NCI-H128 (cell line): ENCODE measurements around the gene MTMR1.

Experiments used
- DNase-seq: peaks from one replicate; lab custom pipeline; 2025; ENCODE audit not compliant: unreplicated experiment; lab: John Stamatoyannopoulos, UW

MTMR1 gene

GRCh38 chrX:150696331-150696730, 3.1 kb downstream of the MTMR1 start:
- no peak for DNase-seq

- no peak for DNase-seq
Measured at GRCh38 chrX:150696866-150697265, 3.7 kb downstream of the MTMR1 start.

DNA sequence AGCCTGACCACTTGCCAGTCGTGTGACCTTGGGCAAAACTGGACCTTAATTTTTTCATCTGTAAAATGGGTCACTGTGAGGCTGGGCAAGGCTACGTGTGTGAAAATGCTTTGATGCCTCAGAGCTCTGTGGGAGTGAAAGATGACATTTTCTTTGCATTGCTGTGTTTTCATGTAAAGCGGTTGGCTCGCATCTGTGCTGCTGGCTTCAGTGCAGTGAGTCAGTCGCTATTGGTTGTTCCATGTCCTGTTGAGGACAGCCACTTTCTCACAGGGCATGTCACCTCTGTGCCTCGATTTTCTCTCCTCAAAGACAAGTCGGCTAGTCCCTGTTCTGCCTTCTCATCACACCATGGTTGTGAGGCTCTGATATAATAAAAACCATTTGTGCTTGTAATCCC, 4.4 kb downstream of the MTMR1 start:
- no peak for DNase-seq

DNA sequence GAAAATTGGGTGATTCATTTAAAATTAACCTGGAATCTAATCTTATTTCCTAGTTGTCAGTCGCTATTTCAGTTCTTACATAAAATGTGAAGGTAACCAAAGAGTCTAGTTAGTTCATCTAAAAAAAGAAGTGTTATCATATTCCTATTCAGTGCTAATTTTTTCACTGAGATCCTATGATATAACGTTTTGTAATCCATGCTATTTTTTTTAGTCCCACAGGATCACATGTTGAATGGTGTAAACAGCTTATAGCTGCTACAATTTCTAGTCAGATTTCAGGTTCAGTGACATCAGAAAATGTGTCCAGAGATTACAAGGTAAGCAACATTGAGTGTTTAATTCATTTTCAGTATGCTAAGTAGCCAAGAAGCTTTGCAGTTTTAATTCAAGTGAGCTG, 5.8 kb downstream of the MTMR1 start:
- DNase-seq: no peak

GRCh38 chrX:150700107-150700506, 6.9 kb downstream of the MTMR1 start:
- no peak for DNase-seq

DNA sequence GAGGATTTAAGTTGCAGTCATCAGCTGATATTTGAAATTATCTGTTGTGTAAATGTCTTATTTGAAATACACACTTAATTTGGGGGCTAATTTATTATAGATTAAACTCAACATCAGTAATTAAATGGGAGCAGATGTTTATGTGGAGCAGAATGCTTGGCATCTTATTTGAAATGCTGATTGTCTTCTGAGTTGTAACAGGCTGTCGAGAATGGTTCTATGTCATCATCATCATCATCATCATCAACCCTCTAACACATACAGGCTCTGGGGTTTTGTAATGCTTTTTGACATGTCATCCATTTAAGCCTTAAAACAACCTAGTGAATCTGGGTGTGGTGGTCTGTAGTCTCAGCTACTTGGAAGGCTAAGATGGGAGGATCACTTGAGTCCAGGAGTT, 8.2 kb downstream of the MTMR1 start:
- DNase-seq: no peak

- DNase-seq: no peak
Measured at GRCh38 chrX:150702966-150703694, 9.9 kb downstream of the MTMR1 start.

GRCh38 chrX:150703695-150703974, 10.4 kb downstream of the MTMR1 start:
- DNase-seq: no peak

DNA sequence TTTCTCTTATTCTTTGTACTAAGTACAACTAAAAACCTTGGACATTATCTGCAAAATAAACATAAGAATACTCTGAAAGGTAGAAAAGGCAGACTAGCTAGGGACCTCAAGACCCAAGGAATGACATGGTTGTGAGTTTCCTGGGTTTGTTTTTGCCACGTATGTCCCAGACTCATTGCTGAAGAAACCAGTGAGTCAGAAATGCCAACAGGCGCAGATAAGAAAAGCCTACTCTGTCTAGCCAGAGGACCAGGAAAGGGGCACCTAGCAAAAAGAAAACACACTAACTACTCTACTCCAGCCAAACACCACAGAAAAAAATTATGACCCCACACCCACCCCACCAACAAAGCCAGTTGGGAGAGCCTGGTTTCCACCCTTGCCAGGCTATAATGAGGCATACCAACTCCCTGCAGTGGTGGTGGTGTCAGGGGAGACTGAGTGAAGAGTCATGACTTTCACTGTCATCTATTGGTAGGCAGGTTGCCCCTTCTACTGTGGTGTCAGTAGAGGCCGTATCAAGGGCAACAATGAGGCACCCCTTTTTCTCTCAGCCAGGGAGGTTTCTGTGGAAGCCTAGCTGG, 10.9 kb downstream of the MTMR1 start:
- no peak for DNase-seq

- DNase-seq: no peak
Measured at GRCh38 chrX:150712619-150713018, 19.4 kb downstream of the MTMR1 start.

DNA sequence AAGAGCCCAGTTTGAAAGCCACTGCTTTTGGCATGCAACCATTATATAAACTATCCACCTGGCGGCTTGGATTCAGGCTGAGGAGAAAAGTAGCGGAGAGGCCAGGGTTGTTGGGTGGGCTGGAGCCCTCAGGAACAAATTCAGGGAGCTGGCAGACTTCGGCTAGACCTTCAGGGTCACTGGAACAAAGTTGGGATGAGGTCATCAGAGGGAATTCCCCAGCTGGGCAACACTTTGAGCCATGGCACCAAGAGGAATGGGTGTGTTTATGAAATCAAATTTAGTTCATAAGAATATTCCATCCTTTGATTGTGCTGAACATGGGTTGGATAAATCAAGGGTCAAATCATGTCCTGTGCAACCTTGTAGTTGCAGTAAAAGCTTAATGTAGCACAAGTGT, 22.0 kb downstream of the MTMR1 start:
- no peak for DNase-seq

- no peak for DNase-seq
Measured at GRCh38 chrX:150719621-150720020, 26.4 kb downstream of the MTMR1 start.

GRCh38 chrX:150729956-150730355, 36.8 kb downstream of the MTMR1 start:
- no peak for DNase-seq

DNA sequence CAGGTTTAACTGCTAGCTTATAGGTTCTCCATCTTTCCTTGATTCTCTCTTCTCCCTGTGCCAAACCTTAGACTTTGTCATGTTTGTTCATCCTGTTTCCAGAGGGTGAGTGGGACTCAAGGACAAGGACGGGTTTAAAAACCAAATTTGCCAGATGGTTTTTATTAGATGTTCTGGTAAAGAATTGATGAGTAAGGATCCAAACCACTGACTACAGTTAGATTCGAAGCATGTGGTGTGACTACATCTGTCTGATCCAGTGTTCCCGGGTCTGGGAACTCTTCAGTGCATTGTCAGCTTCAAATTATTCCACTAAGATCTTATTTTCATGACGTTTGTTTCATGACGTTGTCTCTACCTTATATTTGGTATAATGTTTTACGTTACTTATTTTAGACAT, 37.5 kb downstream of the MTMR1 start:
- DNase-seq: no peak

DNA sequence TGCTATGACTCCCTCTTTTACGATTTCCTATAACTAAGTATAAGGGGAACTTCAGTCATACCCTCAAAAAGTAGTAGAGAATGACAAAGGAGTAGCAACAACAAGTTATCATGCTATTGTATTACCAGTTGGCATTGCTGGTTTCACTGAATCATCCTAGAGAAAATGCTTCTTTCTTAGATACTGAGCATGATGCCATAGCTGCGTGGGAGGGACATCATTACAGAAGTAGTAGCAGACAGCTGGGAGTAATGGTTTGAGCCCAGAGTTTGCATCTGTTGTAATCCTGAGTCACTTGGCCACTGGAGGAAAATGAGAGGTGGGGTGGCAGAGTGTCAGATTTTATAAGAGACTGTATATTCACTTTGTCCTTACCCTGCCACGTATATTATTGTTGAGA, 38.6 kb downstream of the MTMR1 start:
- no peak for DNase-seq

- DNase-seq: no peak
Measured at GRCh38 chrX:150736475-150736874, 43.3 kb downstream of the MTMR1 start.

GRCh38 chrX:150752124-150752523, 58.9 kb downstream of the MTMR1 start:
- DNase-seq: no peak

- no peak for DNase-seq
Measured at GRCh38 chrX:150753357-150753756, 60.2 kb downstream of the MTMR1 start.

DNA sequence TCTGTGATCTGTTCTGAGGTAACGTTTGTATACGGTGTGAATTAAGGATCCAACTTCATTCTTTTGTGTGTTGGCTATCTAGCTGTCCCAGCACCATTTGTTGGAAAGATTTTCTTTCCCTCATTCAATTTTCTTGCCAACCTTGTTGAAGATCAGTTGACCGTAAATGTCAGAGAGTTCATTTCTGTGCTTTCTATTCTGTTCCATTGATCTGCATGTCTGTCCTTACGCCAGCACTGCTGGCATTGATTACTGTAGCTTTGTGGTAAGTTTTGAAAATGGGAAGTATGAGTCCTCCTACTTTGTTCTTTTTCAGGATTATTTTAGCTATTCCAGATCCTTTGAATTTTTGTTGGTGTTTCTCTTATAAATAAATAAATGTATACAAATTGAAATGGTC, 60.8 kb downstream of the MTMR1 start:
- DNase-seq: no peak

DNA sequence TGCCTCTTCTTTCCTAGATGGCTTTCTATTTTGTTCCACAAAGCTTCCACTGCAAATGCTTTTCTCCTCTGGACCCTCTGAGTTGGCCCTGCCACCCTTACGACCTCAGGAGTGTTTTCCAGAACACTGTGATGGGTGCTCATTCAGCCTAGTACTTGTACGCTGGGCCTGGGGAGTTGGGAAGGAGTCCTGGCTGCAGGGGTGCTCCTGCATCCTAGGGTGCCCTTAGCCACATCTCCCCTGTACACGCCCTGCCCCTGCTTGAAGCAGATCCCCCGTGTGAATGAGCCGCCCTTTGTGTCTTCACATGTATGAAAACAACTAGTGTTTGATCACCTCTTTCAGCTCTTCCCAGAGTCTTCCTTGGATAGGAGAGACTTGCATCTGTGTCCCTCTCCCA, 64.2 kb downstream of the MTMR1 start:
- DNase-seq: no peak

DNA sequence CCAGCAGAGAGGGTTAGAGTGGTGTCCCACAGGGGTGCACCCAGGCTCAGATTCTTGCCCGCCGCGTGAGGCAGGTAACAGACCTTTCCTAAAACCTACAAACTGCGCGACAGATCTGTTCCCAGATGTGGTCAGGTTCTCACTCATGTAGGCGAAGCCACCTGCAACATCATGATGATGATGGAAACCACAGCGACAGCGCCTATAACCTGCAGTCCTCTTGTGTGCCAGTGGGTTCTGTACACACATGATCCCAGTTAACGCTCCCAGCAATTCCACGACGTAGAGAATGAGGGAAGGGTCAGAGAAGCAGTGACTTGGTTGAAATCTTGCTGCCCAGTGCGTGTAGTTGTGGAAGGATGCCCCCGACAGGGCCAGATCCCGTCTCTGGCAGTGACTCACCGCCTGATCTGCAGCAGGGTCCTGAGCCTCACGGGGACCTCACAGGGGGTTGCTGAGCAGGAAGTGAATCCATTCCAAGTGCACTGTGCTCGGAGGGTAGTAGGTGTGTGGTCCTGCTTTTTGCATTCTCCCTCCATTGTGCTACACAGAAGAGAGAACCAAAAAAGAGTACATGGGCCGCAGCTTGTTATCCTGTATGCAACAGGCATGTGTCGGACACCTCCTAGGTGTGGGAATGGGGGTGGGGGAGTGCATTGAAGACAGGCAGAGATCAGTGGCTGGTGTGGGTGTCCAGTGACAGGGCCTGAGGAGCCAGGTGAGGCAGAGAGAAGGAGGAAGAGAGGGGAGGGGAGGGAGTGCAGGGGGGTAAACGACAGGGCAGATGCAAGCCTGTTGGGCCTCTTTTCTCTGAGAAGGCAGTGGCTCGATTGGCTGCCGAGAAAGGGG, 66.6 kb downstream of the MTMR1 start:
- no peak for DNase-seq

GRCh38 chrX:150761176-150761818, 68.1 kb downstream of the MTMR1 start:
- DNase-seq: no peak
